Kidney epithelial cell (primary cell): Measurements from ENCODE around the gene PLEKHA5. TPM values are rescaled to one million over a fixed set of nuclear protein-coding genes. Genes with fewer than 3 reads are reported as not detected.

ENCODE experiments used
- DNase-seq: peaks from one replicate; pipeline ENCODE4 v3.0.0-alpha.2; 2010; ENCODE audit warnings: low read depth
- H3K27me3 ChIP-seq: 2 replicates; pipeline ENCODE4 v1.6.0; 2011; ENCODE audit warnings: low read length; ENCODE audit not compliant: control insufficient read depth, insufficient read depth
- H3K36me3 ChIP-seq: 2 replicates; pipeline ENCODE4 v1.5.1; 2011; ENCODE audit warnings: low read length; ENCODE audit not compliant: control insufficient read depth, insufficient read depth
- H3K4me3 ChIP-seq: 2 replicates; pipeline ENCODE4 v1.5.1; 2011; ENCODE audit warnings: low read depth, mild to moderate bottlenecking, control low read depth, low read length
- total RNA-seq: library from RNA; depleted of rRNA; stranded (reverse); fragments of >200 nt; gene quantifications from 2 replicates; pipeline ENCODE4 v1.2.3, GENCODE V29; 2015
- TF ChIP-seq, protein P1 (sequence below): IDR thresholded peaks from 2 replicates; pipeline ENCODE4 v1.5.1; 2011; ENCODE audit warnings: mild to moderate bottlenecking, moderate library complexity, low read length, control low read depth, inconsistent platforms; ENCODE audit not compliant: insufficient read depth, poor library complexity, severe bottlenecking

The PLEKHA5 gene
- total RNA-seq, 1 donor from 2014 or later = 21.9 TPM

DNA sequence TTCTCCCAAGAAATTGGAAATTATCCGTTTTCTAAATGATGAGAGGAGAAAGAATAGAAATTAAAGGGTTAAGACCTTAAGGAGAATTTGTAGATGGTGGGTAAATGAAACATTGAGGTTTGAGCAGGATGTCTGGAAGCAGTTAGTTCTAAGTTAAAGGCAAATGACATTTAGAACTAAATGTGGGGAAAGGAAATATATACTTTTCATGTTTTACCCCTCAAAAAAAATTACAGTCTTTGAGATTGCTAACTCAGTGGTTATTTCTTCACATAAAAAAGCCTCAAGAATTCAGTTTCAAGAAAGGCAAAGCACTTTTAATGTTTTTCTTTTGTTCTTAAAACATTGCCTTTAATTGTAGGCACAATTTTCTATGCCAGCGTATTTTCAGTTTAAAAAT, 114.0 kb downstream of the PLEKHA5 start:
- no peak overlapping the region for H3K4me3 ChIP-seq

DNA sequence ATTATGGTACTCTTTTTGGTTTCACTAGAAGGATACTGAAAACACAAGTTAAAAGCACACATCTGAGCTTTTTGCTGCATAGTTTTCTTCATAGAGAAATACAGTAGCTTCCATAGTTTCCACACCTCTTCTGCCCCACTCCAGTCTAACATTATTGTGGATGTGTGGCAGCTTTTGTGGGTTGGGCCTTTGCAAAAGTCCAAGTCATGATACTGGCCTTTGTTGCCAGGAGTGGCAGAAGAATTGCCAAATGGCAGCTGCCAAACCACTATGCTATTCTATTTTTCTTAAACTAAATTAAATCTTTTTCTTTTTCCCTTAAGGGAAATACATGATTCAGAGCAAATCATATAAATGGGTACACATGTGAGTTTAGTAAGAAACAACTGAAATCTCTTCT, 114.8 kb downstream of the PLEKHA5 start:
- TF ChIP-seq, protein P1, sequence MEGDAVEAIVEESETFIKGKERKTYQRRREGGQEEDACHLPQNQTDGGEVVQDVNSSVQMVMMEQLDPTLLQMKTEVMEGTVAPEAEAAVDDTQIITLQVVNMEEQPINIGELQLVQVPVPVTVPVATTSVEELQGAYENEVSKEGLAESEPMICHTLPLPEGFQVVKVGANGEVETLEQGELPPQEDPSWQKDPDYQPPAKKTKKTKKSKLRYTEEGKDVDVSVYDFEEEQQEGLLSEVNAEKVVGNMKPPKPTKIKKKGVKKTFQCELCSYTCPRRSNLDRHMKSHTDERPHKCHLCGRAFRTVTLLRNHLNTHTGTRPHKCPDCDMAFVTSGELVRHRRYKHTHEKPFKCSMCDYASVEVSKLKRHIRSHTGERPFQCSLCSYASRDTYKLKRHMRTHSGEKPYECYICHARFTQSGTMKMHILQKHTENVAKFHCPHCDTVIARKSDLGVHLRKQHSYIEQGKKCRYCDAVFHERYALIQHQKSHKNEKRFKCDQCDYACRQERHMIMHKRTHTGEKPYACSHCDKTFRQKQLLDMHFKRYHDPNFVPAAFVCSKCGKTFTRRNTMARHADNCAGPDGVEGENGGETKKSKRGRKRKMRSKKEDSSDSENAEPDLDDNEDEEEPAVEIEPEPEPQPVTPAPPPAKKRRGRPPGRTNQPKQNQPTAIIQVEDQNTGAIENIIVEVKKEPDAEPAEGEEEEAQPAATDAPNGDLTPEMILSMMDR = no peak
- Histone ChIP-seq H3K36me3 (no peaks in the 10 kb centered on the region), H3K27me3 (no peaks in the 10 kb centered on the region), H3K4me3 (no peak overlapping the region)
- no peak for DNase-seq

More for the DNA sequence above, 114.0 kb downstream of the PLEKHA5 start:
- no peak for DNase-seq
- Histone ChIP-seq H3K36me3 (no peaks in the 10 kb centered on the region), H3K27me3 (no peaks in the 10 kb centered on the region)
- TF ChIP-seq, protein P1 = no peak

DNA sequence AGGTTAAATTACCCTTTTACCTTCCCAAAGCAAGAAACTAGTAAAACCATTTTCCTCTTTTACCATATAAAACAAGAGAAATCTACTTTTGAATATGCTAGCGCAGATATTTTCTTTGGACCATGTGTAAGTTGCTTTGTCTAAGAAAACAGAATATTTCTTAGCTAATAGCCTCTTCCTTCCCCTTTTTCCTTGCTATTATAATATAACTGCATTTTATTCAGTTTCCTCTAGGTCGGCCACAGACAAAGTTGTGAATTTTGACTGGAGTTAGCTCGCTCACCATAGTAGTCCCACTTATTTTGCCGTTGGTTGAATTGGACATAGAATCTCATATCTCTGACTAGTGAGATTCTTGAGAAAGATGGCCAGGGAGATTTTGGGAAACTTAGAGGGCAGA, 115.6 kb downstream of the PLEKHA5 start:
- no peak for DNase-seq
- no peaks in the 10 kb centered on the region for H3K27me3 ChIP-seq
- H3K4me3 ChIP-seq = no peak overlapping the region
- no peaks in the 10 kb centered on the region for H3K36me3 ChIP-seq
- TF ChIP-seq, protein P1 = no peak

DNA sequence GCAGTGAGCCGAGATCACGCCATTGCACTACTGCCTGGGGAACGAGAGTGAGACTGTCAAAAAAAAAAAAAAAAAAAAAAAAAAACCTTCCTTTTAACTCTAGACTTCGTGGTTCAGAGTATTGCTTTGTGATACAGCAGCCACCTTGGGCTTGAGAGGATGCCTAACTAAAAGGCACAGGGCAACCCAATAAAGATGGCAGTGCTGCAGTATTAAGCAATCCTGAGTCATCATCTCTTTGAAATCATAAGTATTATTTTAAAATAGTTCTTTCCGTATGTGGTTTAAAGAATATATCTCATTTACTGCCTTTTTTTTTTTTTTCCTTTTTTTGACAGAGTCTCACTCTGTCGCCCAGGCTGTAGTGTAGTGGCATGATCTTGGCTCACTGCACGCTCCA, 116.1 kb downstream of the PLEKHA5 start:
- TF ChIP-seq, protein P1 = no peak
- Histone ChIP-seq H3K36me3 (no peaks in the 10 kb centered on the region), H3K4me3 (no peak overlapping the region), H3K27me3 (no peaks in the 10 kb centered on the region)
- no peak for DNase-seq

DNA sequence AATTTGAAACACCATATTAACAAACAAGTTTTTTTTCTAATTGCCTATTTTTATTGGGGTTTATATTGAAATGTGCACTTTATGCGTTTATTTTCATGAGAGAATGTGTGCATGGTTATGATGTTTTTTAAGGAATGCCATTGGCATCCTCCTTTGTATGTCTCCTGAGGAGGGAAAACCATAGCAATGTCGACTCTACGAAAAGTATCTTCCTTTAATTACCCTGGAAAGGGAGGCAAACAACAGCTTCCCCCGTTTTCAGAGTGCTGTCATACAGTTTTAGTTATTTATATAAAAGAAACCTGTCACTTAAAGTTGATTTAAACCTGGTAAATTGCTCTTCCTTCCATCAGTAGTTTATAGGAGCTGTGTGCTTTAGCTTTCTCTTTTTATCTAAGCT, 117.4 kb downstream of the PLEKHA5 start:
- no peak for DNase-seq
- no peak overlapping the region for H3K4me3 ChIP-seq
- no peaks in the 10 kb centered on the region for H3K27me3 ChIP-seq
- TF ChIP-seq, protein P1 = no peak
- no peaks in the 10 kb centered on the region for H3K36me3 ChIP-seq

DNA sequence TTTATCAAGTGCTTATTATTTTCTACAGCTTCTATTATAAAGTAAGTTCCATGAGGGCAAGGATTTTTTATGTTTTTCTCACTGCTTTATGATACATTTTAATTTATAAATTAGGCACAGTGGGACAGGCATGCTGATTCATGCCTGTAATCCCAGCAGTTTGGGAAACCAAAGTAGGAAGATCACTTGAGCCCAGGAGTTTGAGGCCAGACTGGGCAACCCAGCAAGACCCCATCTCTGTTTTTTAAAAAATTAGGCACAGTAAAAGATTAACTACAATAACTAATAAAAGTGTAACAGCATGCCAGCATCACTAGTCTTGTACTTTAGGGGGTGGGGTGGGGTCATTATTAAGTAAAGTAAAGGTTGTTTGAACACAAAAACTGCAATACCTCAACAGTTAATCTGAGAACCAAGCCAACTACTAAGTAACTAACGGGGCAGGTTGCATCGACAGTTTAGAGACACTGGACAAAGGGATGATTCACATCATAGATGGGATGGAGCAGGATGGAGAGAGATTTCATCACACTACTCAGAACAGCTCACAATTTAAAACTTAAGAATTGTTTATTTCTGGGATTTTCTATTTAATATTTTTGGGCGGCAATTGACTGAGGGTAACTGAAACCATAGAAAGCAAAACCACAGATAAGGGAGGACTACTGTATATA, 119.5 kb downstream of the PLEKHA5 start:
- Histone ChIP-seq H3K36me3 (no peaks in the 10 kb centered on the region), H3K4me3 (no peak overlapping the region), H3K27me3 (no peaks in the 10 kb centered on the region)
- TF ChIP-seq, protein P1 = no peak
- no peak for DNase-seq
